Common myeloid progenitor, CD34-positive (primary cell): Measurements from ENCODE around the gene PLEKHM3.
A peak's percentile ranks its signal among the peaks of the same experiment; 100 is the strongest.

ENCODE experiments used
- CTCF ChIA-PET: fragments of 350-600 bp; sonication (Branson Sonifier 250); formaldehyde crosslinking; loops from one replicate; lab custom pipeline; 2021; ENCODE audit warnings: antibody characterized with exemption; lab: Charles Lee
- POLR2A ChIA-PET: fragments of 350-600 bp; sonication (Branson Sonifier 250); formaldehyde crosslinking; loops from one replicate; lab custom pipeline; 2021; ENCODE audit warnings: antibody characterized with exemption; lab: Charles Lee
- DNase-seq, 3 donors: peaks; one replicate each; pipeline versions ENCODE4 v3.0.0 to v3.0.0-alpha.2; 2013
- H3K27ac ChIP-seq, 2 experiments: 1 replicate in 1 of 2; 2 replicates in 1 of 2; pipeline ENCODE4 v1.7.0; 2013; ENCODE audit warnings: inconsistent platforms in 2 of 2, low read length in 2 of 2, mild to moderate bottlenecking in 2 of 2, low read depth in 1 of 2, moderate library complexity in 1 of 2; ENCODE audit not compliant: severe bottlenecking in 2 of 2, insufficient read depth in 1 of 2, poor library complexity in 1 of 2
- H3K27me3 ChIP-seq, 5 experiments: replicated peaks in 2 of 5; 1 replicate in 3 of 5; 2 replicates in 2 of 5; pipeline versions ENCODE4 v1.6.1 to v1.7.0; 2013; ENCODE audit warnings: low read length in 4 of 5, mild to moderate bottlenecking in 2 of 5, moderate library complexity in 2 of 5, inconsistent platforms in 1 of 5; ENCODE audit not compliant: insufficient read depth in 5 of 5, control insufficient read depth in 4 of 5
- H3K36me3 ChIP-seq, 4 experiments: 1 replicate in 2 of 4; 2 replicates in 2 of 4; pipeline versions ENCODE4 v1.6.1 to v1.7.0; 2013; ENCODE audit warnings: low read length in 3 of 4, control low read depth in 1 of 4, mild to moderate bottlenecking in 1 of 4; ENCODE audit not compliant: control insufficient read depth in 4 of 4, insufficient read depth in 4 of 4
- H3K4me1 ChIP-seq, 4 experiments: 1 replicate in 3 of 4; 2 replicates in 1 of 4; pipeline versions ENCODE4 v1.6.1 to v1.7.1; 2013; ENCODE audit warnings: low read length in 3 of 4, mild to moderate bottlenecking in 3 of 4, control low read depth in 1 of 4, inconsistent platforms in 1 of 4, moderate library complexity in 1 of 4; ENCODE audit not compliant: control insufficient read depth in 4 of 4, insufficient read depth in 4 of 4; ENCODE audit errors: control extremely low read depth in 1 of 4
- H3K4me3 ChIP-seq, 7 experiments: 1 replicate in 4 of 7; 2 replicates in 3 of 7; pipeline versions ENCODE4 v1.5.1 to v1.7.0; 2013; ENCODE audit warnings: mild to moderate bottlenecking in 7 of 7, low read length in 6 of 7, moderate library complexity in 6 of 7, inconsistent platforms in 2 of 7, low read depth in 2 of 7, control low read depth in 1 of 7; ENCODE audit not compliant: insufficient read depth in 4 of 7, control insufficient read depth in 1 of 7; ENCODE audit errors: extremely low read depth in 1 of 7
- H3K9me3 ChIP-seq, 5 experiments: 1 replicate in 4 of 5; 2 replicates in 1 of 5; pipeline versions ENCODE4 v1.6.1 to v1.7.1; 2013; ENCODE audit warnings: low read length in 4 of 5, mild to moderate bottlenecking in 2 of 5, inconsistent platforms in 1 of 5, low read depth in 1 of 5, moderate library complexity in 1 of 5; ENCODE audit not compliant: control insufficient read depth in 4 of 5, insufficient read depth in 2 of 5; ENCODE audit errors: control extremely low read depth in 1 of 5
- WGBS: methylation state at CpG from one replicate; pipeline ENCODE4 v1.1.5; 2013; ENCODE audit not compliant: insufficient coverage; 5-methylcytosine and 5-hydroxymethylcytosine counted together

Gene PLEKHM3

DNA sequence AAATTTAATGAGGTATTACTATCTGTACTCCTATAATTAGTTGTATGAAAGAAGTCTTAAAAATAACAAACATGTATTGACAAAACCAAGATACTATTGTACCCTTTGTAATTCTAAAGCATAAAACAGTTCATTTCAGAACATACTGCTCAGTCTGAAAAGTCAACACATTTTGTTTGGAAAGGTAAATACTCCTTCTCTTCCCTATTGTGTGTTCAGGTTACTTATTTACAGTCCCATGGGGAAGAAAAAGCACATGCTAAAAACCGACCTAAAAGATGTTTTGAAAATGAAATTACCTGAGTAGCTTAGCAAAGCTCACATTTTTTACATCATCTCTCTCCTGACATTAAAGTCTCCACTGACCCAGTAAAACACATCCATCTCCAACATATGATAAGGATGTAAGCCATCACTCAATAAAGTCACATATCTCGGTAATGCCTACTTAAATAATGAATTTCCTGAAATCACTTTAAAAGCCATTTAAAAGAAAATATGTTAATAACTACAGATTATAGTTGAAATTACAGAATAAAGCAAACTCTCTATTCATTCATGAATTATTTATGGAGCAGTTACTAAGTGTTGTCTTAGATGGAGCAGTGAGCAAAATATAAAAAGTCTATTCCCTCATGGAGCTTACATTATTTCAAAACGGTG is 180.0 kb downstream of the PLEKHM3 start:
- POLR2A ChIA-PET, result no interaction called here
- Histone ChIP-seq H3K27me3 (no peaks in the 10 kb centered on the region), H3K4me1 (peaks cover 5 to 25% (median 14%) of the 10 kb centered on the region in 4 experiments), H3K27ac (no peak overlapping the region), H3K9me3 (no peaks in the 10 kb centered on the region), H3K4me3 (no peak overlapping the region), H3K36me3 (peaks cover 0 to 2% (median 0%) of the 10 kb centered on the region in 4 experiments)
- WGBS, result no CpG with 5 or more reads among the region's 3 CpGs
- no peak for DNase-seq
- CTCF ChIA-PET, result interaction anchor here (0.5 to 1.7 kb wide), 2 partner anchors 15 to 32 kb away, joined by 3 to 4 read pairs; no protein-coding TSS in a partner anchor

DNA sequence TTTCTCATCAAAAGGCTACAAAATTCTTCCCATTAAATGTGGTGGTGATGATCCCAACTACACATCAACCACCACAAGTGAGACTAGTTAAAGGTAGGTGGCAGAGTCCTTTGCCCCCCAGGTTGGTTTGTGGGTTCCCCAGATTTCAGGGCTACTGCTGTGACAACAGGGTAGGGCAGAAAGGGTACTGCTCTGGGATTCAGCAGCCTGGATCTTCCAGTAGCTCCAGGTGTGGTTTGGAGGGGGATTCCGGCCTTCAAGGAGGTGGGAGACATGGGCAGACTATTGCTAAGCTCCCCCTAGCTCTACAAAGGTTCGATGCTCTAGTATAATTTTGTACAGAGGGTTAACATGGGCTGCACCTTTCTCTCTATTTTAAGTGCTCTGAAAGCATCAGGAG is 180.7 kb downstream of the PLEKHM3 start:
- H3K36me3 ChIP-seq, result peaks cover 0 to 2% (median 0%) of the 10 kb centered on the region in 4 experiments
- H3K4me3 ChIP-seq, result no peak overlapping the region
- H3K4me1 ChIP-seq, result peaks cover 5 to 25% (median 14%) of the 10 kb centered on the region in 4 experiments
- POLR2A ChIA-PET, result no interaction called here
- CTCF ChIA-PET, result interaction anchor here (1.7 kb wide), 1 partner anchor 31 kb away, joined by 4 read pairs; no protein-coding TSS in a partner anchor
- no peaks in the 10 kb centered on the region for H3K27me3 ChIP-seq
- no peak overlapping the region for H3K27ac ChIP-seq
- WGBS, result 100% methylated on average over 1 of the region's 2 CpGs
- no peaks in the 10 kb centered on the region for H3K9me3 ChIP-seq
- no peak for DNase-seq

DNA sequence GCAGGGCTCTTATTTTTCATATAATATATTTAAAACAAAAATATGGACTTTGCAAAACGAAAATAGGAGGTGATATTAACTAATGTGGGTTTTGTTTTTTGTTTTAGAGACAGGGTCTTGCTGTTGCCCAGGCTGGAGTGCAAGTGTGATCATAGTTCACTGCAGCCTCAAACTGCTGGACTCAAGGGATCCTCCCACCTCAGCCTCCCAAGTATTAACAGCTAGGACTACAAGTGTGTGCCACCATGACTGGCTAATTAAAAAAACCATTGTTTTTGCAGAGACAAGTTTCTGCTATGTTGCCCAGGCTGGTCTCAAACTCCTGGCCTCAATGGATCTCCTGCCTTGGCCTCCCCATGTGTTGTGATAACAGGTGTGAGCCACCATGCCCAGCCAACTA is 185.2 kb downstream of the PLEKHM3 start:
- Histone ChIP-seq H3K4me3 (no peak overlapping the region), H3K27ac (no peak overlapping the region), H3K4me1 (peaks cover 0 to 5% (median 0%) of the 10 kb centered on the region in 4 experiments), H3K36me3 (no peaks in the 10 kb centered on the region), H3K27me3 (no peaks in the 10 kb centered on the region), H3K9me3 (no peaks in the 10 kb centered on the region)
- WGBS, result no CpG with 5 or more reads among the region's 1 CpG
- DNase-seq, result no peak
- CTCF ChIA-PET, result interaction anchor here (0.5 kb wide), 1 partner anchor 79 kb away, joined by 3 read pairs; no protein-coding TSS in a partner anchor
- POLR2A ChIA-PET, result no interaction called here

DNA sequence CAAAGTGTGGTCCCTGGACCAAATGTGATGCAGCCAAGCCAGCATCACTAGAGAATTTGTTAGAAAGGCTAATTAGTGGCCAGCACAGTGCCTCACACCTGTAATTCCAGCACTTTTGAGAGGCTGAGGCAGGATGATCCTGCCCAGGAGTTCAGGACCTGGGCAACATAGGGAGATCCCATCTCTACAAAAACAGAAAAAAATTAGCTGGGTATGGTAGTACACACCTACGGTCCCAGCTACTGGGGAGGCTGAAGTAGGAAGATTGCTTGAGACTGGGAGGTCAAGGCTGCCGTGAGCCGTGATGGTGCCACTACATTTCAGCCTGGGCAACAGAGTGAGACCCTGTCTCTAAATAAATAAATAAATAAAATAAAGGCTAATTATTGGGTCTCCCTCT is 185.8 kb downstream of the PLEKHM3 start:
- ChIA-PET CTCF (no interaction called here), POLR2A (no interaction called here)
- WGBS, result 40% methylated on average over 1 of the region's 3 CpGs

DNA sequence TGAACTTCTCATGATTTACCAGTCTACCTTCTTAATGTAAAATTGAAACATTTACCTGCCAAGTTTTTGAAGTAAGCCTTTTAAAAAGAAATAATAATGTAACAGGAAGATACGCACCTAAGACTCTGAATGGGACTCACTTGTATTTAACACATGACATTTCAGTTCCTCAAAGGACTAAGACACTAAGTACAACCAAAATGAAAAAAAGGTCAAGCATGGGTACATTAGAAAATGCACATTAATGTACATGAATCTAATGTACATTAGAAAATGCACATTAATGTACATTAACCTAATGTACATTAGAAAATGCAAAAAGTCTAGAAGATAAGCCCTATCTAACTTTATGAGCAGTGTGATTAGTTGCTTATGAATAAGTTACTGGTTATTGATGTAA is 186.3 kb downstream of the PLEKHM3 start:
- Histone ChIP-seq H3K36me3 (no peaks in the 10 kb centered on the region), H3K4me3 (no peak overlapping the region), H3K27ac (no peak overlapping the region), H3K4me1 (peaks cover 0 to 5% (median 0%) of the 10 kb centered on the region in 4 experiments), H3K9me3 (no peaks in the 10 kb centered on the region), H3K27me3 (no peaks in the 10 kb centered on the region)
- no peak for DNase-seq
- no CpG with 5 or more reads among the region's 1 CpG for WGBS
- ChIA-PET CTCF (no interaction called here), POLR2A (no interaction called here)

More for the DNA sequence above, 185.8 kb downstream of the PLEKHM3 start:
- no peak for DNase-seq
- peaks cover 0 to 5% (median 0%) of the 10 kb centered on the region in 4 experiments for H3K4me1 ChIP-seq
- H3K4me3 ChIP-seq, result no peak overlapping the region
- H3K27ac ChIP-seq, result no peak overlapping the region
- H3K36me3 ChIP-seq, result no peaks in the 10 kb centered on the region
- H3K27me3 ChIP-seq, result no peaks in the 10 kb centered on the region
- H3K9me3 ChIP-seq, result no peaks in the 10 kb centered on the region

DNA sequence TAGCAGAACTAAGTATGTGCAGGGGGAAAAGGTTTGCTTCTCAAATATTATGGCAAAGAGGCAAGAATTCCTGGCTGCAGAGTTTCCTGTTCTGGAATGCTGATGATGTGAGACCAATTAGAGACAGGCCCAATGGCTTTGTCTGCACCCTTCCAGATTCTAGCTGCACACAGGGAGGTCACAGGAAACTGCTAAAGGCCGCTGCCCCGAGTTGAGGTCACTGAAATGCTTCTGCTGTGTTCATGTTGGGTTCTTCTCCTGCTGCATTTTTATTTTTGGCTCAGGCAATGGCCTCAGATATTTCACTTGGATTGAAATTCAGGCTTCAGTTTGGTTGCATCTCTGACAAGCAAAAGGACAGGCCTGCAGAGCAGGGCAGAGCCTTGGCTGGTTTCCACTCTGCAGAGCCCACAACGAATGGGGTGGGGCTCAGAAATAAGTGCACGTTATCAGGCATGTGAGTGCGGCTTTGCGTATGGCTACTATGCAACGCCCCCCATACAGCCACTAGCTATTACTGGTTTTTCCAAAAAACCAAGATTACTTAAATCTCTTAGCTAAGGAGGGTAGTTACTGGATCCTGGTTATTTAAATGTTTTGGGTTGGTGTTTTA is 188.7 kb downstream of the PLEKHM3 start:
- WGBS, result 92% methylated on average over 2 of the region's 7 CpGs
- CTCF ChIA-PET, result interaction anchor here (1.0 to 2.5 kb wide), 2 partner anchors 18 to 220 kb away, joined by 3 to 8 read pairs; no protein-coding TSS in a partner anchor
- POLR2A ChIA-PET, result no interaction called here

DNA sequence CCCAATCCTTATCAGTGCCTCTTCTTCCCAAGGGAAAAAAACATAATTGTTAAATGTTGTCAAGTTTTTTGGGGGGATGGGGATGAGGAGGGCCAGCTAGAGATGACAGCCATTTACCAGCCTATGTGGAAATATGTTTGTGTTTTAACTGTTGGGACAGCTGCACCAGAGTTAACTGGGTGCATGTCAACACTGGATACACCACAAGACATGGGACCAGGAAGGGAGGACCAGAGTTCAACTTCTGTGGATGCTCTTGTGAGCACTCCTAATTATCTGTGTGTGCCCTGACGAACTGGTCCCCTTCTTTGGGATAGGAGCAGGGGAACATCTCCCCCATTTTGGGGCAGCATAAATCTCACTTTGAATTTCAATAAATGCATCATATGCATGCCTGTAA is 189.5 kb downstream of the PLEKHM3 start:
- Histone ChIP-seq H3K36me3 (no peaks in the 10 kb centered on the region), H3K9me3 (no peaks in the 10 kb centered on the region), H3K27me3 (no peaks in the 10 kb centered on the region), H3K27ac (no peak overlapping the region), H3K4me1 (peaks cover 0 to 6% (median 0%) of the 10 kb centered on the region in 4 experiments), H3K4me3 (no peak overlapping the region)
- no peak for DNase-seq
- POLR2A ChIA-PET, result no interaction called here
- CTCF ChIA-PET, result interaction anchor here (0.9 to 2.5 kb wide), 5 partner anchors 10 to 65 kb away, joined by 3 to 8 read pairs (median 4); no protein-coding TSS in a partner anchor
- WGBS, result 100% methylated on average over 1 of the region's 1 CpG

More for the DNA sequence above, 188.7 kb downstream of the PLEKHM3 start:
- Histone ChIP-seq H3K36me3 (no peaks in the 10 kb centered on the region), H3K27ac (no peak overlapping the region), H3K9me3 (no peaks in the 10 kb centered on the region), H3K27me3 (no peaks in the 10 kb centered on the region), H3K4me3 (no peak overlapping the region), H3K4me1 (no peaks in the 10 kb centered on the region)
- peak in 1 of 3 donors; percentile 25 for DNase-seq
